WI38 (cell line): Measurements from ENCODE around the gene UBAC1.

Experiments used
- H3K4me3 ChIP-seq: 2 replicates; pipeline ENCODE4 v1.5.1; 2011; ENCODE audit warnings: low read depth, mild to moderate bottlenecking, control low read depth, low read length
- CTCF ChIP-seq: IDR thresholded peaks from 2 replicates; pipeline ENCODE4 v1.5.1; 2012; ENCODE audit warnings: low read depth, mild to moderate bottlenecking, control low read depth, low read length

UBAC1 gene

DNA sequence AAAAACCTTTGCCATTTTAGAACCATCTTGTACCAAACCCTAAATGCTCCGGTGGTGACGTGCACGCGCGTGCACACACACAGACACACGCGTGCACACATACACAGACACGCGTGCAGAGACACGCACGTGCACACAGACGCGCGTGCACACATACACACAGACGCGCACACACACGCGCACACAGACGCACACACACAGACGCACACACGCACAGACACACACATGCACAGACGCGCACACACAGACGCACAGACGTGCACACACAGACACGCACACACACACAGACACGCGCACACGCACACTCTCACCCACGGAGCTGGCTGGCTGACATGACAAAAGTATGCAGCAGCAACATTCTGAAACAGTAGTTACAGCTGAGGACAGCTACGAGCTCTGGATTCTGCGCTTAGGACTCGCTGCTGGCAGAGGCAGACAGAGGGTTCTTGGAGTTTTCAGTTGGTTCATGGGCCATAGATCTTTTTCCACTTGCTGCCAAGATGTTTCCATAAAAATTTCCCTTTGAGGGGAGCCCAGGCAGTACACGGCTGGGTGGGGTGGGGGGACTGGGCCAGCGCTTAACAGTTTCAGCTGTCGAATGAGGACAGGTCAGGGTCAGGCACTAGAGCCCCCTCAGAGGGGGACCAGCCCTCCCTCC is 46.2 kb upstream of the UBAC1 start:
- H3K4me3 ChIP-seq = no peak overlapping the region
- TF ChIP-seq CTCF = no peak

DNA sequence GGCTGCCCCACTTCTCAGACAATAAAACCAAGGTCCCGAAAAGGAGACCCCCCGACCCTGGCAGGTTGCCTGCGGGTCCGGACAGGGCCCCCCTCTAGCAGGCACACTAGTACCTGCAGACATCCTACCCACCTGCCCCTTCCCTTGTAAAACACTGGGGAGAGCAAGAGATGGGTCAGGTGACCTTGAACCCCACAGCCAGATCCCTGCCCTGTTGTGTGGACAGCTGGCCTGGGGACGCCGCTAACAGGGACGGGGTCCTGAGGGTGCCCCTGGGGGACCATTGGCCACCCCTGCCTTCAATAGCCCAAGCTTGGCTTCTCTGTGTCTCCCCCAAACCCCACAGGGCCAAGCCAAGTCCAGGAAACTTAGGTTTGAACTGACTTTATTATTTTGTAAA is 45.0 kb upstream of the UBAC1 start:
- TF ChIP-seq CTCF = no peak
- H3K4me3 ChIP-seq = no peak overlapping the region

DNA sequence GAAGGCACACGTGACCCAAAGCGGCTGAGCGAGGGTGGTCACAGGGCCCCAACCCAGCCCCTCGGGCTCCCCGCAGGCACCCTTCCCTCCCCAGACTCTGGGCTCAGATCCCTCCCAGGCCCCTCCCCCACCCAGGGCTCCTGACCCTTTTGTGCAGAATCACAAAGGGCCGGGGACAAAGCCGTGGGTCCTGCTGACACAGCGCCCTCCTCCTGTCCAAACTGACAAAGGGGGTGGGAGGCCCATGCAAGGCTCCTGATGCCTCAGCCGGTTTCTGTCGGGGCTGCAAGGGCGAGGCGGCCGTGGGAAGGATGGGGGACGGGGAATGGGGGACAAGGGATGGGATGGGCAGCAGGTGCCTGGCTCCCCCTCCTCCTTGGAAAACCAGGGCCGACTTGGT is 43.5 kb upstream of the UBAC1 start:
- no peak overlapping the region for H3K4me3 ChIP-seq
- TF ChIP-seq CTCF = no peak

- TF ChIP-seq CTCF = no peak
- no peak overlapping the region for H3K4me3 ChIP-seq
Measured at GRCh38 chr9:136004219-136004618, 43.0 kb upstream of the UBAC1 start.

- no peak for TF ChIP-seq CTCF
Measured at GRCh38 chr9:136003411-136004218, 42.4 kb upstream of the UBAC1 start.

DNA sequence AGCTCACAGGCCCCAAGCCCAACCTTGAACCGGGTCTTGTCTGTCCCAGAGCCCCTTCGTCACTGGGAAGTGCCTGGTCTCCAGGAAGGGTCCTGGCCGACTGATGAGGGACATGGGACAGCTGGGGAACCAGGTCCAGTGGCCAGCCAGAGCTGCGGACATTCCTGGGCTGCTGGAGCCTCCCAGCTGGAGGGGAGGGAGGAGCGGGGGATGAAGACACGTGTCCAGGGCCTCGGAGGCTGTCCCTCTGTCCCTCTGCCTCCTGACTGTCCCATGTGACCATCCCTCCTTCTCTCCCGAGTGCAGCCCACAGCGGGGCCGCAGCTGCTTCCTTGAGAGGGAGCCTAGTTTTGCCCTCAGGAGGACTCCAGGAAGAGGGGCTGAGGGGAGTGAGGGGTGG is 41.7 kb upstream of the UBAC1 start:
- H3K4me3 ChIP-seq = no peak overlapping the region
- TF ChIP-seq CTCF = no peak

More at GRCh38 chr9:136003411-136004218, 42.4 kb upstream of the UBAC1 start:
- H3K4me3 ChIP-seq = no peak overlapping the region

- H3K4me3 ChIP-seq = no peak overlapping the region
- TF ChIP-seq CTCF = no peak
Measured at GRCh38 chr9:136002215-136002614, 41.0 kb upstream of the UBAC1 start.
